AG04450 (cell line): ENCODE data around the gene TEX2. TPM values are rescaled to one million over a fixed set of nuclear protein-coding genes. Genes with fewer than 3 reads are reported as not detected.

Experiments
- CTCF ChIA-PET: fragments of 300-600, 350-600 bp; formaldehyde crosslinking; extraction: SDS; loops from one replicate; lab custom pipeline; 2022; ENCODE audit warnings: antibody characterized with exemption, inconsistent platforms; lab: Charles Lee
- POLR2A ChIA-PET: fragments of 350-600 bp; formaldehyde crosslinking; extraction: SDS; loops from one replicate; lab custom pipeline; 2021; ENCODE audit warnings: antibody characterized with exemption, inconsistent platforms; lab: Yijun Ruan, JAX
- DNase-seq: peaks from one replicate; pipeline ENCODE4 v3.0.0-alpha.2; 2011; ENCODE audit warnings: low read depth, low spot score
- H3K27ac ChIP-seq: one replicate; pipeline ENCODE4 v1.5.1; 2012; ENCODE audit warnings: low read depth, low read length, control low read depth
- H3K27me3 ChIP-seq: one replicate; pipeline ENCODE4 v1.6.0; 2012; ENCODE audit warnings: low read length; ENCODE audit not compliant: control insufficient read depth, insufficient read depth
- H3K4me3 ChIP-seq: 2 replicates; pipeline ENCODE4 v1.5.1; 2011; ENCODE audit warnings: mild to moderate bottlenecking, low read depth, low read length, control low read depth
- H3K9me3 ChIP-seq: 2 replicates; pipeline ENCODE4 v1.5.1; 2012; ENCODE audit warnings: low read length; ENCODE audit not compliant: control insufficient read depth, insufficient read depth
- polyA plus RNA-seq: library from polyadenylated mRNA; depleted of rRNA; stranded (reverse); fragments of >200 nt; gene quantifications from 2 replicates; pipeline ENCODE4 v1.2.3, GENCODE V29; 2011
- TF ChIP-seq, protein P1 (sequence below): IDR thresholded peaks from 2 replicates; pipeline ENCODE4 v1.5.1; 2011; ENCODE audit warnings: low read depth, low read length, control low read depth, inconsistent platforms

Gene TEX2
- polyA plus RNA-seq, 1 experiment = 27.9 TPM

GRCh38 chr17:64177311-64178010 lies 85.6 kb downstream of the TEX2 start:
- Histone ChIP-seq H3K4me3 (no peak overlapping the region), H3K27me3 (no peaks in the 10 kb centered on the region), H3K27ac (peak overlapping the region; percentile 73), H3K9me3 (no peaks in the 10 kb centered on the region)
- CTCF ChIA-PET = interaction anchor here (2.3 kb wide), 1 partner anchor 104 kb away, joined by 5 read pairs; no protein-coding TSS in a partner anchor
- POLR2A ChIA-PET = interaction anchor here (0.9 to 1.9 kb wide), 3 partner anchors 12 to 32 kb away, joined by 3 to 11 read pairs (median 5); no protein-coding TSS in a partner anchor
- DNase-seq = no peak
- TF ChIP-seq, protein P1, sequence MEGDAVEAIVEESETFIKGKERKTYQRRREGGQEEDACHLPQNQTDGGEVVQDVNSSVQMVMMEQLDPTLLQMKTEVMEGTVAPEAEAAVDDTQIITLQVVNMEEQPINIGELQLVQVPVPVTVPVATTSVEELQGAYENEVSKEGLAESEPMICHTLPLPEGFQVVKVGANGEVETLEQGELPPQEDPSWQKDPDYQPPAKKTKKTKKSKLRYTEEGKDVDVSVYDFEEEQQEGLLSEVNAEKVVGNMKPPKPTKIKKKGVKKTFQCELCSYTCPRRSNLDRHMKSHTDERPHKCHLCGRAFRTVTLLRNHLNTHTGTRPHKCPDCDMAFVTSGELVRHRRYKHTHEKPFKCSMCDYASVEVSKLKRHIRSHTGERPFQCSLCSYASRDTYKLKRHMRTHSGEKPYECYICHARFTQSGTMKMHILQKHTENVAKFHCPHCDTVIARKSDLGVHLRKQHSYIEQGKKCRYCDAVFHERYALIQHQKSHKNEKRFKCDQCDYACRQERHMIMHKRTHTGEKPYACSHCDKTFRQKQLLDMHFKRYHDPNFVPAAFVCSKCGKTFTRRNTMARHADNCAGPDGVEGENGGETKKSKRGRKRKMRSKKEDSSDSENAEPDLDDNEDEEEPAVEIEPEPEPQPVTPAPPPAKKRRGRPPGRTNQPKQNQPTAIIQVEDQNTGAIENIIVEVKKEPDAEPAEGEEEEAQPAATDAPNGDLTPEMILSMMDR = no peak

DNA sequence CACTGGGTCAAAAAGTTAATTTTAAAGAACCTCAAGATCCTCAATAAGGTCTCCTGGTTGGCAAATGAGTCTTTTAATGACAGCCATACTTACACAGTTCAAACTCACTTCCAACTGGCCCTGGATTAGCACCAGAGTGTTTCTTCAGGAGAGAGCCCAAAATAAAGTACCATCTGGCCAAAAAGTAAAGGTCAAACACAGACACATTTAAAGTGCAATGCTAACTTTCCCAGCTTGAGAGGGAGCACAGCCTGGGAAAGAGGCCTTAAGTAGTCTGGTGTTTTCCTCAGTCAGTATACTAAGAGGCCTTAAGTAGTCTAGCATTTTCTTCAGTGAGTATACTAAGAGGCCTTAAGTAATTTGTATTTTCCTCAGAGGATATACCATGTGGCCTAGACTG lies 86.5 kb downstream of the TEX2 start:
- Histone ChIP-seq H3K27me3 (no peaks in the 10 kb centered on the region), H3K27ac (no peak overlapping the region), H3K9me3 (no peaks in the 10 kb centered on the region), H3K4me3 (no peak overlapping the region)
- POLR2A ChIA-PET = no interaction called here
- DNase-seq = no peak
- TF ChIP-seq, protein P1 = no peak
- CTCF ChIA-PET = interaction anchor here (2.3 kb wide), 1 partner anchor 105 kb away, joined by 5 read pairs; no protein-coding TSS in a partner anchor

DNA sequence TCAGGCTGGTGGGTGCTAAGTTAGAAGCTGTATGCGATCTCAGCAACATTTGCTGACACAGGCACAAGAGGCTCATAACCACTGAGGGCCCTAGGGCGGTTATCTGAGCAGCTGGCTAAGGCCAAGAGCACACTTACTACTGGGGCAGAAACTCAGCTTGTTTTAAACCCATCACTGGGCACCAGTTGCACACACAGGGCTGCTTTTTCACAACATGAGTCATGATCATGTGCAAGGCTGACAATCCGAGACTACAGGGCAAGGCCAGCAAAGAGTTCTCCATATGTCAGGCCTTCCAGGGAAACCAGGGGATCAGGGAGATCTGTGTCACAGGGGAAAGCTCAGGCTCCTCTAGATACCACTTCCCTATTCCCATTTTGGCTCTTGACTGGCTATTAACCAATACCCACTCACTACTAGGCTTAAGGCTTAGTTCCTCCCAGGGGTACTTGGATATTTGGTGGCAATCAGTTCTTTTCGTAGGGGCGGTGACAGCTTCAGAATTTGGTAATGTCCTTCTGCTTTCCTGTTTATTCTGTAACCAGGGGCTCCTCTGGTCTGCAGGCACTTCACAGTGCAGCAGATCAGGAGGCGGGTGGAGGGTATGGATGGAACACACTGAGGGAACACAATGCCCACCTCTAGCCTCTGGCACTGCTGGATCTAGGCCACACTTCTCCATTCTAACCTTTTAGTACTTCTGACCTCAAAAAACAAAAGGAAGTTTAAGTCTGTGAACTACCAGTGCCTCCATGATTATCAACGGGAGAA lies 88.2 kb downstream of the TEX2 start:
- DNase-seq = no peak
- no peak overlapping the region for H3K4me3 ChIP-seq
- TF ChIP-seq, protein P1 = no peak
- no peaks in the 10 kb centered on the region for H3K27me3 ChIP-seq
- CTCF ChIA-PET = interaction anchor here (2.3 kb wide), 1 partner anchor 107 kb away, joined by 5 read pairs; no protein-coding TSS in a partner anchor
- peak overlapping the region; percentile 31 for H3K27ac ChIP-seq
- H3K9me3 ChIP-seq = no peaks in the 10 kb centered on the region
- POLR2A ChIA-PET = interaction anchor here (0.6 kb wide), 1 partner anchor 83 kb away, joined by 5 read pairs; no protein-coding TSS in a partner anchor

- Histone ChIP-seq H3K4me3 (no peak overlapping the region), H3K9me3 (no peaks in the 10 kb centered on the region), H3K27ac (no peak overlapping the region), H3K27me3 (no peaks in the 10 kb centered on the region)
- DNase-seq = no peak
- CTCF ChIA-PET = no interaction called here
- POLR2A ChIA-PET = no interaction called here
- TF ChIP-seq, protein P1 = no peak
Measured at GRCh38 chr17:64173646-64174045, 89.4 kb downstream of the TEX2 start.
